Medulla oblongata (tissue), 1 donor: Measurements from ENCODE around the gene ANKK1.

Source experiments
- DNase-seq: peaks from one replicate; pipeline ENCODE4 v3.0.0-alpha.2; 2015; ENCODE audit errors: extremely low spot score

Gene ANKK1

GRCh38 chr11:113387605-113388211 is at the start of gene ANKK1:
TSS of gene ANKK1 (plus strand) at chr11:113387779. CDS start at chr11:113387885, 106 bp downstream.
- no peak for DNase-seq

- DNase-seq: no peak
These were observed 48.8 kb upstream of the ANKK1 start for GRCh38 chr11:113338730-113339129.

GRCh38 chr11:113339929-113340589 is 47.5 kb upstream of the ANKK1 start:
- DNase-seq: no peak

- no peak for DNase-seq
These were observed 46.0 kb upstream of the ANKK1 start for GRCh38 chr11:113341388-113342165.

GRCh38 chr11:113345978-113346377 is 41.6 kb upstream of the ANKK1 start:
- no peak for DNase-seq

GRCh38 chr11:113349528-113349927 is 38.1 kb upstream of the ANKK1 start:
- no peak for DNase-seq

GRCh38 chr11:113350336-113351067 is 37.1 kb upstream of the ANKK1 start:
- no peak for DNase-seq

- DNase-seq: no peak
These were observed 36.5 kb upstream of the ANKK1 start for GRCh38 chr11:113351068-113351450.

GRCh38 chr11:113351480-113351879 is 36.1 kb upstream of the ANKK1 start:
- no peak for DNase-seq

- no peak for DNase-seq
These were observed 31.4 kb upstream of the ANKK1 start for GRCh38 chr11:113356203-113356602.

- DNase-seq: no peak
These were observed 24.2 kb upstream of the ANKK1 start for GRCh38 chr11:113363406-113363805.

- no peak for DNase-seq
These were observed 23.5 kb upstream of the ANKK1 start for GRCh38 chr11:113363996-113364641.

- DNase-seq: no peak
These were observed 21.7 kb upstream of the ANKK1 start for GRCh38 chr11:113365895-113366294.

GRCh38 chr11:113369411-113369810 is 18.2 kb upstream of the ANKK1 start:
- DNase-seq: no peak

GRCh38 chr11:113370634-113371033 is 16.9 kb upstream of the ANKK1 start:
- peak; percentile 13 for DNase-seq

- no peak for DNase-seq
These were observed 15.3 kb upstream of the ANKK1 start for GRCh38 chr11:113372309-113372708.

GRCh38 chr11:113373306-113373705 is 14.3 kb upstream of the ANKK1 start:
- DNase-seq: no peak

- no peak for DNase-seq
These were observed 13.5 kb upstream of the ANKK1 start for GRCh38 chr11:113373981-113374560.

GRCh38 chr11:113375402-113375801 is 12.2 kb upstream of the ANKK1 start:
- no peak for DNase-seq

GRCh38 chr11:113376156-113376555 is 11.4 kb upstream of the ANKK1 start:
- DNase-seq: peak; percentile 77

GRCh38 chr11:113377681-113378412 is 9.7 kb upstream of the ANKK1 start:
- DNase-seq: no peak
